ENCODE measurements around the gene CRACR2B. TPM values are rescaled to one million over a fixed set of nuclear protein-coding genes. Genes with fewer than 3 reads are reported as not detected.

Gene CRACR2B
- total and polyA plus RNA-seq, 2 of the 13 experiments (the other 11 are each of a cell fraction or from before 2014, with no cell fraction given), result 14.9 to 21.0 TPM

DNA sequence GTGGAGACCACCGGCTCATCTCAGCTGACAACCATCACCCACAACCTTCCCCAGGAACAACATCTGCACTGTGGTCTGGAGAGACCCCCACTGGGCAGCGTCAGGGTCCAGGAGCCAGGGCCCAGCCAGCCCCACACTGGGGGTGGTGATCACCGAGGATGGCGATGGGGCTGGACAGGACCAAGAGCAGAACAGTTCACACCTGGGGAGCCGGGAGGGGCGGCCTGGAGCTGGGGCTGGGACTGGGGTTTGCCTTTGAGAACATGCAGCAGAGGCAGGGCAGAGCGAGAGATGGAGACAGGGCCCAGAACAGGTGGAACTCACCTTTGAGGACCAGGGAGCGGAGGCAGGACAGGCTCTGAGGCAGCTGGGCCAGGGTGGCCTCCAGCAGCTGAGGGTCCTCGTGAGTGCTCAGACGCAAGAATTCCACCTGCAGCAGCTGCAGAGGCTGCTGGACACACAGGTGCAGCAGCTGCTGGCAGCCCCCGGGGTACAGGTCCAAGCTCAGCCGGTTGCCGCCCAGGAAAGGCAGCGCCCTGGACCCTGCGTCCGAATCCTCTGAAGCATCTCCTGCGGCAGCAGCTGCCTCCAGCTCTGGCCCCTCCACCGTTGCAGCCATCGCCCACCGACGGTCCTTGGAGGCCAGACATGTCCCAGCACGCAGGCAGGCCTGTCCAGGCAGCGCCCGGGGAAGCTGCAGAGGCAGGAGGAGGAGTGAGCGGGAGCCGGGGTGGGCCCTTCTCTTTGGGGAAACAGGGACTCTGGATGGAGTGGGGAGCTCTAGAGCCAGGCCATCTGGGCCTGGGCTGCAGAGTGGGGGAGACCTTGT, 23.7 kb upstream of the CRACR2B start (continued):
- TF ChIP-seq ZNF615 (CRISPR knock-in tag; IDR thresholded peaks at IDR 0.05; ENCODE audit: borderline replicate concordance) (no peak), ZNF772 (CRISPR knock-in tag; IDR thresholded peaks at IDR 0.05) (peak; percentile 12; the same call in 1 of the 2 replicates)

DNA sequence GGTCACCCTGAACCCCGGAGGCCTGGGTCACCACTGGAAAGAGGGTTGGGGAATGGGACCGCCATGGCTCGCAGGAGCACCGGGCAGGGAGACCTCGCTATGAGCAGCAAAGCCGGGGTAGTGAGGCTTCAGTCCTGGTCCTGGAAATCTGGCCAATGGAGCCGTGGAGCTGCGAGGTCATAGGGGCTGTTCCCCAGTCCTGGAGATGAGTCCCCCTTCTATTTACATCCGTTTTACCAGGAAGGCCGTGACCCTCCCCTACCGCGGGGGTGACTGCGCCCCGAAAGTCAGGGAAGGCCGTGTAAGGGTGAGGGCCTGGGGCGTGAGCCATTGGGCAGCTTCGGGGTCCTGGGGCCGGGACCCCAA, 23.1 kb upstream of the CRACR2B start:
- intact Hi-C loops (cut with micrococcal nuclease; ENCODE audit: unreplicated experiment) (no loop called here), in situ Hi-C loops (cut with HindIII; ENCODE audit: extremely low pct_ligation_motif_present, low pct_unique_long_range_greater_than_20kb) (no loop called here)
- WGBS (ENCODE audit: low lambda C conversion rate), result 3% methylated on average over 6 of the region's 18 CpGs
- Histone ChIP-seq H2AFZ (ENCODE audit: low read length) (no peak overlapping the region), H3K4me2 (ENCODE audit: low read depth, low read length) (peak overlapping the region; percentile 94), H3K9ac (ENCODE audit: insufficient read depth, low read depth, low read length) (peak overlapping the region; percentile 79), H3K79me2 (ENCODE audit: insufficient read depth, low read length) (peaks cover 25% of the 10 kb centered on the region), H3K27ac (ENCODE audit: extremely low read length, insufficient read depth, low read length) (peak overlapping the region; percentile 19), H3K9me3 (ENCODE audit: low read length) (no peaks in the 10 kb centered on the region), H3K36me3 (replicated peaks in 1 of 2; ENCODE audit: control insufficient read depth in 1 of 2, insufficient read depth in 2 of 2, low read length in 2 of 2) (peaks cover 7 to 8% of the 10 kb centered on the region in 2 experiments; a peak in 3 of 5 replicates), H3K4me1 (ENCODE audit: insufficient read depth, low read length) (peaks cover 36% of the 10 kb centered on the region), H3K27me3 (ENCODE audit: control insufficient read depth in 1 of 2, insufficient read depth in 2 of 2, low read length in 2 of 2) (no peaks in the 10 kb centered on the region; a peak in 1 of 5 replicates), H3K4me3 (replicated peaks in 1 of 3; ENCODE audit: insufficient read depth in 1 of 3, low read depth in 2 of 3, low read length in 3 of 3) (peak overlapping the region; percentile 60 to 82 (median 80)), H4K20me1 (ENCODE audit: insufficient read depth, low read length) (no peaks in the 10 kb centered on the region)
- ChIA-PET CTCF (ENCODE audit: low intra/inter-chr PET ratio, low total read pairs) (no interaction called here), POLR2A (interaction anchor here (1.5 to 4.6 kb wide), 5 partner anchors 8 to 34 kb away, joined by 6 to 56 read pairs (median 7); partner anchors contain the start of gene PNPLA2)
- FAIRE-seq, result no peak
- DNase-seq (ENCODE audit: low spot score), result no peak
- no TSS peak for BruUV-seq (replicated peaks)
- ATAC-seq, result no peak; the same call in 1 of the 3 replicates
- TF ChIP-seq ZNF616 (CRISPR knock-in tag; IDR thresholded peaks at IDR 0.05; ENCODE audit: low read depth) (no peak), ZNF496 (CRISPR knock-in tag; IDR thresholded peaks at IDR 0.05; ENCODE audit: insufficient replicate concordance) (no peak), NRL (CRISPR knock-in tag; IDR thresholded peaks at IDR 0.05; ENCODE audit: borderline replicate concordance) (peak; percentile 45; the same call in 1 of the 2 replicates), ZNF850 (CRISPR knock-in tag; conservative IDR thresholded peaks at IDR 0.05) (no peak), SIX1 (CRISPR knock-in tag; IDR thresholded peaks at IDR 0.05; ENCODE audit: borderline replicate concordance) (no peak)
- TF ChIP-seq, protein P1, sequence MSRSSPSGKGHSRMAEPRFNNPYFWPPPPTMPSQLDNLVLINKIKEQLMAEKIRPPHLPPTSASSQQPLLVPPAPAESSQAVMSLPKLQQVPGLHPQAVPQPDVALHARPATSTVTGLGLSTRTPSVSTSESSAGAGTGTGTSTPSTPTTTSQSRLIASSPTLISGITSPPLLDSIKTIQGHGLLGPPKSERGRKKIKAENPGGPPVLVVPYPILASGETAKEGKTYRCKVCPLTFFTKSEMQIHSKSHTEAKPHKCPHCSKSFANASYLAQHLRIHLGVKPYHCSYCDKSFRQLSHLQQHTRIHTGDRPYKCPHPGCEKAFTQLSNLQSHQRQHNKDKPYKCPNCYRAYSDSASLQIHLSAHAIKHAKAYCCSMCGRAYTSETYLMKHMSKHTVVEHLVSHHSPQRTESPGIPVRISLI (CRISPR knock-in tag; IDR thresholded peaks at IDR 0.05; ENCODE audit: borderline replicate concordance), result no peak
- TF ChIP-seq, protein P2, sequence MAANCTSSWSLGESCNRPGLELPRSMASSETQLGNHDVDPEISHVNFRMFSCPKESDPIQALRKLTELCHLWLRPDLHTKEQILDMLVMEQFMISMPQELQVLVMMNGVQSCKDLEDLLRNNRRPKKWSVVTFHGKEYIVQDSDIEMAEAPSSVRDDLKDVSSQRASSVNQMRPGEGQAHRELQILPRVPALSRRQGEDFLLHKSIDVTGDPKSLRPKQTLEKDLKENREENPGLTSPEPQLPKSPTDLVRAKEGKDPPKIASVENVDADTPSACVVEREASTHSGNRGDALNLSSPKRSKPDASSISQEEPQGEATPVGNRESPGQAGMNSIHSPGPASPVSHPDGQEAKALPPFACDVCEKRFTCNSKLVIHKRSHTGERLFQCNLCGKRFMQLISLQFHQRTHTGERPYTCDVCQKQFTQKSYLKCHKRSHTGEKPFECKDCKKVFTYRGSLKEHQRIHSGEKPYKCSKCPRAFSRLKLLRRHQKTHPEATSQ (CRISPR knock-in tag; IDR thresholded peaks at IDR 0.05; ENCODE audit: borderline replicate concordance), result 0 out of 2 replicates have a peak, but pooled peaks have one; percentile 2
- TF ChIP-seq, protein P3, sequence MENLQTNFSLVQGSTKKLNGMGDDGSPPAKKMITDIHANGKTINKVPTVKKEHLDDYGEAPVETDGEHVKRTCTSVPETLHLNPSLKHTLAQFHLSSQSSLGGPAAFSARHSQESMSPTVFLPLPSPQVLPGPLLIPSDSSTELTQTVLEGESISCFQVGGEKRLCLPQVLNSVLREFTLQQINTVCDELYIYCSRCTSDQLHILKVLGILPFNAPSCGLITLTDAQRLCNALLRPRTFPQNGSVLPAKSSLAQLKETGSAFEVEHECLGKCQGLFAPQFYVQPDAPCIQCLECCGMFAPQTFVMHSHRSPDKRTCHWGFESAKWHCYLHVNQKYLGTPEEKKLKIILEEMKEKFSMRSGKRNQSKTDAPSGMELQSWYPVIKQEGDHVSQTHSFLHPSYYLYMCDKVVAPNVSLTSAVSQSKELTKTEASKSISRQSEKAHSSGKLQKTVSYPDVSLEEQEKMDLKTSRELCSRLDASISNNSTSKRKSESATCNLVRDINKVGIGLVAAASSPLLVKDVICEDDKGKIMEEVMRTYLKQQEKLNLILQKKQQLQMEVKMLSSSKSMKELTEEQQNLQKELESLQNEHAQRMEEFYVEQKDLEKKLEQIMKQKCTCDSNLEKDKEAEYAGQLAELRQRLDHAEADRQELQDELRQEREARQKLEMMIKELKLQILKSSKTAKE (CRISPR knock-in tag; IDR thresholded peaks at IDR 0.05; ENCODE audit: borderline replicate concordance), result no peak
- TF ChIP-seq, protein P4, sequence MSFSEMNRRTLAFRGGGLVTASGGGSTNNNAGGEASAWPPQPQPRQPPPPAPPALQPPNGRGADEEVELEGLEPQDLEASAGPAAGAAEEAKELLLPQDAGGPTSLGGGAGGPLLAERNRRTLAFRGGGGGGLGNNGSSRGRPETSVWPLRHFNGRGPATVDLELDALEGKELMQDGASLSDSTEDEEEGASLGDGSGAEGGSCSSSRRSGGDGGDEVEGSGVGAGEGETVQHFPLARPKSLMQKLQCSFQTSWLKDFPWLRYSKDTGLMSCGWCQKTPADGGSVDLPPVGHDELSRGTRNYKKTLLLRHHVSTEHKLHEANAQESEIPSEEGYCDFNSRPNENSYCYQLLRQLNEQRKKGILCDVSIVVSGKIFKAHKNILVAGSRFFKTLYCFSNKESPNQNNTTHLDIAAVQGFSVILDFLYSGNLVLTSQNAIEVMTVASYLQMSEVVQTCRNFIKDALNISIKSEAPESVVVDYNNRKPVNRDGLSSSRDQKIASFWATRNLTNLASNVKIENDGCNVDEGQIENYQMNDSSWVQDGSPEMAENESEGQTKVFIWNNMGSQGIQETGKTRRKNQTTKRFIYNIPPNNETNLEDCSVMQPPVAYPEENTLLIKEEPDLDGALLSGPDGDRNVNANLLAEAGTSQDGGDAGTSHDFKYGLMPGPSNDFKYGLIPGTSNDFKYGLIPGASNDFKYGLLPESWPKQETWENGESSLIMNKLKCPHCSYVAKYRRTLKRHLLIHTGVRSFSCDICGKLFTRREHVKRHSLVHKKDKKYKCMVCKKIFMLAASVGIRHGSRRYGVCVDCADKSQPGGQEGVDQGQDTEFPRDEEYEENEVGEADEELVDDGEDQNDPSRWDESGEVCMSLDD (CRISPR knock-in tag; IDR thresholded peaks at IDR 0.05; ENCODE audit: borderline replicate concordance), result peak; percentile 54; the same call in 1 of the 2 replicates

All from HepG2 (cell line).